Chondrocyte (in vitro differentiated cells): Measurements from ENCODE around the gene MAD1L1. TPM values are rescaled to one million over a fixed set of nuclear protein-coding genes. Genes with fewer than 3 reads are reported as not detected.

ENCODE experiments used
- DNase-seq: peaks from one replicate; pipeline ENCODE4 v3.0.0; 2021; ENCODE audit warnings: mixed read lengths, low spot score
- H3K27ac Mint-ChIP-seq: one replicate; pipeline ENCODE4 v1.8.0; 2021; ENCODE audit warnings: mild to moderate bottlenecking, moderate library complexity, mixed read lengths; ENCODE audit not compliant: unreplicated experiment
- H3K27me3 Mint-ChIP-seq: 2 replicates; pipeline ENCODE4 v1.8.0; 2021; ENCODE audit warnings: low read depth, mixed read lengths
- H3K36me3 Mint-ChIP-seq: 2 replicates; pipeline ENCODE4 v1.8.0; 2021; ENCODE audit warnings: low read depth, mixed read lengths
- H3K4me1 Mint-ChIP-seq: 2 replicates; pipeline ENCODE4 v1.8.0; 2021; ENCODE audit warnings: low read depth, mild to moderate bottlenecking, mixed read lengths
- H3K4me3 Mint-ChIP-seq: one replicate; pipeline ENCODE4 v1.8.0; 2021; ENCODE audit warnings: mild to moderate bottlenecking, moderate library complexity, mixed read lengths; ENCODE audit not compliant: unreplicated experiment
- H3K9me3 Mint-ChIP-seq: 2 replicates; pipeline ENCODE4 v1.8.0; 2021; ENCODE audit warnings: low read depth, mixed read lengths
- total RNA-seq: library from RNA; stranded (reverse); gene quantifications from 3 replicates; pipeline ENCODE4 v1.2.1, GENCODE V29; 2021
- TF ChIP-seq, protein P1 (sequence below): fragments of 200-600 bp; sonication (generic); IDR thresholded peaks from 2 replicates; pipeline ENCODE4 v1.5.0; 2021; ENCODE audit warnings: antibody characterized with exemption, mild to moderate bottlenecking, moderate library complexity

Gene MAD1L1
- total RNA-seq, 1 donor from 2014 or later: 22.7 TPM

DNA sequence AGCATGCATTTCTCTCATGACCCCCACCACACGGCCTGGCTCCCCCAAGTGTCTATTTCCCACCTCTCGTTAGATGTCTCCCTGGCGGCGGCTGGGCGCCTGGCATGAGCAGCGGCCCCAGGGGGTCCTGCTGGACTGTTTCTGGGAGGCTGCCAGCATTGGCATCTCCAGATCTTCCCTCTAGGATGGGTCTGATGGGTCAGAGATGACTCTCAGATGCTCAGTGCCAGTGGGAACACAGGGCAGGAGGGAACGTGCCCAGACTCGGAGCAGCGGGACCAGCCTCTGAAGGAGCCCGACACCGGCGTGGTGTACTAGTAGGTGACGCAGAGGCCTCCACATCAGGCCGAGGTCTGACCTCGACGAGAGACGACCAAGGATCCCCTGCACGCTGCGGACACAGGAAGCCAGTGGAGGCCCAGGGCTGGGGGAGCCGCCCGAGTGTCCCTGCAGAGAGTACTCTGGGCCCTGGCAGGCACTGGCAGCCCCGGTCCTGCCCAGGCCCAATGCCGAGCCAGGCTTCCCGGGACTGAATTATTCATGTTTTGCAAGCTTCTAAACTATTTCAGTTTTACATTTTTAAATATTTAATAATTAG is 323.8 kb downstream of the MAD1L1 start:
- H3K27me3 Mint-ChIP-seq: no peaks in the 10 kb centered on the region
- no peaks in the 10 kb centered on the region for H3K36me3 Mint-ChIP-seq
- H3K4me1 Mint-ChIP-seq: no peaks in the 10 kb centered on the region
- H3K9me3 Mint-ChIP-seq: no peaks in the 10 kb centered on the region
- no peak overlapping the region for H3K4me3 Mint-ChIP-seq
- no peak overlapping the region for H3K27ac Mint-ChIP-seq
- no peak for DNase-seq
- TF ChIP-seq, protein P1, sequence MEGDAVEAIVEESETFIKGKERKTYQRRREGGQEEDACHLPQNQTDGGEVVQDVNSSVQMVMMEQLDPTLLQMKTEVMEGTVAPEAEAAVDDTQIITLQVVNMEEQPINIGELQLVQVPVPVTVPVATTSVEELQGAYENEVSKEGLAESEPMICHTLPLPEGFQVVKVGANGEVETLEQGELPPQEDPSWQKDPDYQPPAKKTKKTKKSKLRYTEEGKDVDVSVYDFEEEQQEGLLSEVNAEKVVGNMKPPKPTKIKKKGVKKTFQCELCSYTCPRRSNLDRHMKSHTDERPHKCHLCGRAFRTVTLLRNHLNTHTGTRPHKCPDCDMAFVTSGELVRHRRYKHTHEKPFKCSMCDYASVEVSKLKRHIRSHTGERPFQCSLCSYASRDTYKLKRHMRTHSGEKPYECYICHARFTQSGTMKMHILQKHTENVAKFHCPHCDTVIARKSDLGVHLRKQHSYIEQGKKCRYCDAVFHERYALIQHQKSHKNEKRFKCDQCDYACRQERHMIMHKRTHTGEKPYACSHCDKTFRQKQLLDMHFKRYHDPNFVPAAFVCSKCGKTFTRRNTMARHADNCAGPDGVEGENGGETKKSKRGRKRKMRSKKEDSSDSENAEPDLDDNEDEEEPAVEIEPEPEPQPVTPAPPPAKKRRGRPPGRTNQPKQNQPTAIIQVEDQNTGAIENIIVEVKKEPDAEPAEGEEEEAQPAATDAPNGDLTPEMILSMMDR: no peak

DNA sequence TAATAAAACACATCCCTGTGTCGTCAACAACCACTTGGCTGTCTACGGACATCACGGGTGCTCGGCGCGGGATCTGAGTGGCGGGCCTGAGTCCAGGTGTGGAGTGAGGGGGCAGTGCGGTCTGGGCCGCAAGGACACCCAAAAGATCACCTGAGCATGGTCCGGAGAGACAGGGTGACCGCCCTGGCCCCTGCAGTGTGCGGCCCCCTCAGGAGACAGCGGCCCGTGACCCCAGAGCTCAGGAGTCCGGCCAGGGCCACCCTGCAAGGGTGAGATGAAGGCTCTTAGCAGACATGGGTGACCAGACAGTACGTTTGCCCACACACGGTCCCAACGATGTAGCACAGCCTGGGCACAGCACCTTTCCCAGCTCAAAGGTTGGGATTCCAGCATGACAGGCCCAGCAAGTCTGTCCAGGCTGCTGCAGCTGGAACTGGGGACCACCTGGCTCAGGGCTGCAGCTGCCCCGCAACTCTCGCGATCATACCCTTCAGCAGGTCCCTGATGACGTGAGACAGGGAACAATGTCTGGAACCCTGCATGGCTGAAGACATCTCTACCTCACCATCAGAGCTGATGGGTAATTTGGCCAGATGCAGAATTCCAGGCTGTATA is 324.9 kb downstream of the MAD1L1 start:
- Mint-ChIP-seq H3K4me1 (no peaks in the 10 kb centered on the region), H3K27me3 (no peaks in the 10 kb centered on the region), H3K27ac (no peak overlapping the region), H3K4me3 (no peak overlapping the region), H3K9me3 (no peaks in the 10 kb centered on the region), H3K36me3 (no peaks in the 10 kb centered on the region)
- TF ChIP-seq, protein P1: no peak
- DNase-seq: no peak

DNA sequence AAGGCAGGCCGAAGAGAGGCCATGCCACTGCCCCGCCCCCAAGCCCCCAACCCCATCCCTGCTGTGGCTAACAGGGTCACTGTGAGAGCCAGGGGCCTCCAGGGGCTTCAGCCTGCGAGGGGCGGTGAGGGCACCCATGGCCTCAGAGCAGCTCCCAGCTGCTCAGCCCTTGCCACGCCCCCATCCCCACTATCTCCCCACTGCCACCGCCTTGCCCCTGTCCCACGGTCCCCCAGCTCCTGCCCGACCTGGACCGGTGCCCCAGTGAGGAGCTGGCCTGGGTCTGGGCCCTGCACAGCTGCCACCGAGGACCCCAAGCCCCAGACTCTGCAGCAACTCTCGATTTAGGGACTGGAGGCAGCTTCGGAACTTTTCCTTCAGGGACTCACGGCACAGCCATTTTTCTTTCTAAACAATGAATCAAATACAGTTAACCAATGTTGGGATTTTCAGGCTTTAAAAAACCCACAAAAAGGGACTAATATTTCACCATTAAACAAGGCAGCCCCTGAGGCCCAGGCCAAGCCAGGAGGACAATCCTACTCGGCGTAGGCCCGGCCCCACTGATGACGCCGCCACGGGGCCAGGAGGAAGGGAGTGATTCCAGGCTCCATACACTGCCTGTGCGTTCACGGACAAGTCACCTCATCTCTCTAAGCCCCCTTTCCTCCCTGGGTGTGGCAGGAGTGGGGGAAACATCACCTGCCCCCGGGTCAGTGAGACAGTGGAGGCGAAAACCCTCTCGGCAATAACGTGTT is 325.6 kb downstream of the MAD1L1 start:
- H3K4me3 Mint-ChIP-seq: no peak overlapping the region
- H3K9me3 Mint-ChIP-seq: no peaks in the 10 kb centered on the region
- no peaks in the 10 kb centered on the region for H3K27me3 Mint-ChIP-seq
- no peak overlapping the region for H3K27ac Mint-ChIP-seq
- no peaks in the 10 kb centered on the region for H3K4me1 Mint-ChIP-seq
- no peaks in the 10 kb centered on the region for H3K36me3 Mint-ChIP-seq
- TF ChIP-seq, protein P1: no peak
- DNase-seq: no peak

DNA sequence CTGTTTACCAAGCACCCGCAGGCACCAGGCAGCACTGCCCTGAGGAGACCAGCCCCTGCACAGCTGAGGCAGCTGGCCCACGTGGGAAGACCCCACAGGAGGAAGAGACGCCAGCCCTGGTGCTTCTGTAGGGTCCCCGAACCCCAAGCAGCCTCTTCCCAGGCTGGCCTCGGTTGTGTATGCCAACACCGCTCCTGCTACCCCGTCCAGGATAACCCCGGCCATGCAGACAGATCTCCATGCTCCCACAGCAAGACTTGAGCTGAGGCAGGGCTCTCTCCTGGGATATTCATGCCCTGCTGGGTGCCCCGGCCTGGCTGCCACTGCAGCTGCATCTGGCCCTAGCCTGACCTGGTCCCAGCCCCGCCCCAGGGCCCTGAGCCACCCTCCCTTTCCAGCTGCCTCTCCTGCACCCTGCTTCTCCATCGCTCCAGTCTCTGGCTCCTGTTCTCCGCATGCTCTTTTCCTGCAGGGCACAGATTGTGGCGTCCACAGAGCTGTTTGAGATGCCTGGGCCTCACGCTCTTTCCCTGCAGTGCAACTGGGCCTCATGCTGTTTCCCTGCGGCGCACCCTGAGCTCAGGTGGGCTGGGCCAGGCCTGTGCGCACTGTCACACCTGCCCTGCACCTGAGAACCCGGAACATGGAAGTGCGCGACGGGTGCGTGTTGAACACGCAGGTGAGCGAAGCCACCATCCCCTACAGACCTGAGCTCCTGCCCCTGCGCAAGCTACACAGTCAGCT is 326.5 kb downstream of the MAD1L1 start:
- no peaks in the 10 kb centered on the region for H3K4me1 Mint-ChIP-seq
- TF ChIP-seq, protein P1: no peak
- no peak overlapping the region for H3K4me3 Mint-ChIP-seq
- no peaks in the 10 kb centered on the region for H3K27me3 Mint-ChIP-seq
- no peaks in the 10 kb centered on the region for H3K36me3 Mint-ChIP-seq
- DNase-seq: peak; percentile 72
- H3K27ac Mint-ChIP-seq: no peak overlapping the region
- no peaks in the 10 kb centered on the region for H3K9me3 Mint-ChIP-seq
